Keratinocyte (primary cell): ENCODE data around the gene FEZF1. TPM values are rescaled to one million over a fixed set of nuclear protein-coding genes. Genes with fewer than 3 reads are reported as not detected.

ENCODE experiments used
- DNase-seq: peaks from one replicate; pipeline ENCODE4 v3.0.0-alpha.2; 2011; ENCODE audit warnings: low read depth, missing footprints, low spot score
- FAIRE-seq: peaks from 2 replicates; lab custom pipeline; 2011; peaks lifted over from hg19 to GRCh38; lab: Jason Lieb, UNC
- H2AFZ ChIP-seq: 2 replicates; pipeline ENCODE4 v1.6.0; 2012; ENCODE audit warnings: low read length, control low read depth, inconsistent platforms; ENCODE audit not compliant: control insufficient read depth
- H3K27ac ChIP-seq: 2 replicates; pipeline ENCODE4 v1.5.1; 2011; ENCODE audit warnings: low read length; ENCODE audit not compliant: control insufficient read depth, insufficient read depth
- H3K27me3 ChIP-seq: 3 replicates; pipeline ENCODE4 v1.6.0; 2011; ENCODE audit warnings: low read length; ENCODE audit not compliant: control insufficient read depth, insufficient read depth; ENCODE audit errors: extremely low read depth
- H3K36me3 ChIP-seq, 2 experiments: 2 replicates in 1 of 2; 3 replicates in 1 of 2; pipeline ENCODE4 v1.5.1; 2011; ENCODE audit warnings: low read length in 2 of 2, mild to moderate bottlenecking in 1 of 2; ENCODE audit not compliant: control insufficient read depth in 2 of 2, insufficient read depth in 2 of 2; ENCODE audit errors: extremely low read depth in 1 of 2
- H3K4me1 ChIP-seq: 3 replicates; pipeline ENCODE4 v1.5.1; 2011; ENCODE audit warnings: low read length; ENCODE audit not compliant: control insufficient read depth, insufficient read depth; ENCODE audit errors: extremely low read depth
- H3K4me2 ChIP-seq: 3 replicates; pipeline ENCODE4 v1.6.0; 2011; ENCODE audit warnings: low read depth, low read length; ENCODE audit not compliant: control insufficient read depth, insufficient read depth; ENCODE audit errors: extremely low read depth
- H3K4me3 ChIP-seq, 3 experiments: fragments of 200-600 bp in 1 of 3; sonication (generic) in 1 of 3; 2 replicates in 2 of 3; 3 replicates in 1 of 3; pipeline ENCODE4 v1.5.1; 2011 to 2016; ENCODE audit warnings: low read length in 3 of 3, mild to moderate bottlenecking in 3 of 3, control low read depth in 2 of 3, inconsistent platforms in 1 of 3, low read depth in 1 of 3, mixed read lengths in 1 of 3, mixed run types in 1 of 3, moderate library complexity in 1 of 3; ENCODE audit not compliant: control insufficient read depth in 2 of 3, insufficient read depth in 2 of 3; ENCODE audit errors: extremely low read depth in 1 of 3
- H3K79me2 ChIP-seq: 2 replicates; pipeline ENCODE4 v1.6.0; 2012; ENCODE audit warnings: low read length; ENCODE audit not compliant: control insufficient read depth, insufficient read depth
- H3K9ac ChIP-seq: 3 replicates; pipeline ENCODE4 v1.6.0; 2011; ENCODE audit warnings: low read length; ENCODE audit not compliant: control insufficient read depth, insufficient read depth; ENCODE audit errors: extremely low read depth
- H3K9me1 ChIP-seq: 3 replicates; pipeline ENCODE4 v1.6.0; 2011; ENCODE audit warnings: low read length; ENCODE audit not compliant: control insufficient read depth, insufficient read depth; ENCODE audit errors: extremely low read depth
- H3K9me3 ChIP-seq: 2 replicates; pipeline ENCODE4 v1.5.1; 2012; ENCODE audit warnings: low read depth, low read length; ENCODE audit not compliant: control insufficient read depth
- H4K20me1 ChIP-seq: 3 replicates; pipeline ENCODE4 v1.6.0; 2011; ENCODE audit warnings: low read length; ENCODE audit not compliant: control insufficient read depth, insufficient read depth; ENCODE audit errors: extremely low read depth
- CTCF ChIP-seq, 3 experiments: IDR thresholded peaks in 1 of 3; conservative IDR thresholded peaks in 1 of 3; optimal IDR thresholded peaks in 1 of 3; 2 replicates in 2 of 3; 3 replicates in 1 of 3; pipeline versions ENCODE3 to v1.5.1; 2011; ENCODE audit warnings: low read length in 3 of 3, mild to moderate bottlenecking in 3 of 3, moderate library complexity in 2 of 3, control low read depth in 1 of 3, inconsistent platforms in 1 of 3; ENCODE audit not compliant: insufficient read depth in 2 of 3; ENCODE audit errors: extremely low read depth in 1 of 3
- EZH2 ChIP-seq: IDR thresholded peaks from one replicate; pipeline ENCODE4 v1.6.1; 2012; ENCODE audit warnings: inconsistent platforms, mild to moderate bottlenecking, low read length, moderate library complexity
- dilution Hi-C: fragments of 300-500 bp; cut with MboI; formaldehyde crosslinking; loops from one replicate; pipeline ENCODE4 v1.7.0; 2020; ENCODE audit warnings: low sequenced_read_pairs; ENCODE audit not compliant: extremely low pct_ligation_motif_present
- polyA plus RNA-seq, 5 experiments: library from polyadenylated mRNA; depleted of rRNA in 3 of 5; stranded (reverse) in 3 of 5; stranded (forward) in 1 of 5; unstranded in 1 of 5; fragments of >200 nt; gene quantifications; 1 replicate in 1 of 5; 2 replicates in 3 of 5; 3 replicates in 1 of 5; pipeline versions ENCODE4 v1.2.1 to v1.2.3, GENCODE V29; 2011 to 2012; ENCODE audit warnings: missing spikeins in 2 of 5, low read depth in 1 of 5, low replicate concordance in 1 of 5

Gene FEZF1
- polyA plus RNA-seq, 1 donor (not counting 4 experiments of a cell fraction or from before 2014, with no cell fraction given) = not detected

DNA sequence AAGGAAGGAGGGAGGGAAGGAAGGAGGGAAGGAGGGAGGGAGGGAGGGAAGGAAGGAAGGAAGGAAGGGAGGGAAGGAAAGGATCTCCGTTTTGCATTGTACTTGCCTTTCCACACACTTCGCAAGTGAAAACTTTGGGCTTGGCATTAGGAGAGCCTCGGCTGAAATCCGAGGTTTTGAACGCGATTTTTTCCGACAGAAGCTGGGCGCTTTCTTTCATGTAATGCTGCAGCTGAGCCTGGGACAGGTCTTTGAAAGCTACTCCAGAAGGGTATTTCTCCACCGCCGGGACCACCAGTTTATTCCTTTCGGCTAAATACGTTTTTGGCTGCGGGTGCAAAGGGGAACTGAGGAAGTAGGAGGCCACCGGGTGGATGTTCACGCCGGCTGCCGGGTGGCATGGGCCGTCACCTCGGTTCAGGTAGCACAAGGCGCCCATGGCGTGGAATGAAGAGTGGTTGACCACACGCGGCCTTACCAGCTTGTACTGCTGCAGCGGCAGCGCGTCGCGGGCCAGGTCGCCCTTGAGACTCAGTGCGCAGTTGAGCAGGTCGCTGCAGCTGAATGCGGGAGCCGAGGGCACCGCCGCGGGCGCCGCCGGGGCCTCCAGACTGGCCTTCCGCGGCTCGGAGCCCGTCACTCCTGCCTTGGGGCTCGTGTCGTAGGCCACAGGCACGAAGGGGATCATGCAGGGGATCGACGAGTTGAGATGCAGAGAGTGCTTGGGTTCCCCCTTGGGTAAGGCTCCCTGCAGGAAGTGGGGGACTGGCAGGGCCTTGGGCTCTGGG lies 825 bp downstream of the FEZF1 start:
- Histone ChIP-seq H3K36me3 (no peaks in the 10 kb centered on the region), H4K20me1 (peaks cover 4% of the 10 kb centered on the region), H2AFZ (no peak overlapping the region), H3K27ac (no peak overlapping the region), H3K4me2 (no peak overlapping the region), H3K27me3 (peaks cover 92% of the 10 kb centered on the region), H3K9ac (no peak overlapping the region), H3K4me3 (no peak overlapping the region), H3K9me3 (peaks cover 6% of the 10 kb centered on the region), H3K79me2 (no peaks in the 10 kb centered on the region), H3K9me1 (no peaks in the 10 kb centered on the region), H3K4me1 (no peaks in the 10 kb centered on the region)
- no peak for DNase-seq
- no peak for FAIRE-seq
- TF ChIP-seq EZH2 (peak; percentile 83), CTCF (optimal IDR thresholded peaks at IDR 0.05 in 1 of 3, IDR thresholded peaks at IDR 0.05 in 1 of 3, conservative IDR thresholded peaks at IDR 0.05 in 1 of 3; ENCODE audit: extremely low read depth in 1 of 3, insufficient read depth in 2 of 3, low read length in 3 of 3) (no peak)
- dilution Hi-C loops = no loop called here

DNA sequence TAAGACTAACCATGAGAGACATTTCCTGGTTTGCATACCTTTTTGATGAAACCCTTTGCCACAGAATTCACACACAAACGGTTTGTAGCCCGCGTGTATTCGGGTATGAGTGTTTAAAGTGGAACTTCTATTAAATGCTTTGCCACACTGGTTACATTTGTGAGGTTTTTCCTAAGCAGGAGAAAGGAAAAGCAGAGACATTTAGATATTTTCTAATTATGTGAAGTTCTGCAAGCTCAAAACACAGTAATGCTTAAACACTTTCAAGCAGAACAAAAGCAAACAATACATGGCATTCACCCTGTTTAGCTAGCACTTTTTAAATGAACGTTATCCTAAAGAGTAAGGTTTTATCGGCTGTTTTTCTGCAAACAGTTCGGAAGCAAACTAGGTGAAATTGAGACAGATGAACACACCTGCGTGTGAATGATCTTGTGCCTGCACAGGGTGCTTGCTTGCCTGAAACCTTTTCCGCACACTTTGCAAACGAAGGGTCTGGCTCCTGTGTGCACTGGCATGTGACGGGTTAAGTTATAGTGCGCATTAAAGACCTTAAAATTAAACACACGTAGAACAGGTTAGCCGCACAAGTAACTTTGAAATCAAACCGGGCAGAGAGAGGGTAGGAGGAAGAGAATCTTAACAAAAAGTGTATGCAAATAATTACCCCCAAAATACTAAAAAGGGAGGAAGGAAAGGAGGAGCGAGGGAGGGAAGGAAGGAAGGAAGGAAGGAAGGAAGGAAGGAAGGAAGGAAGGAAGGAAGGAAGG lies 1.6 kb downstream of the FEZF1 start:
- TF ChIP-seq CTCF (optimal IDR thresholded peaks at IDR 0.05 in 1 of 3, IDR thresholded peaks at IDR 0.05 in 1 of 3, conservative IDR thresholded peaks at IDR 0.05 in 1 of 3; ENCODE audit: extremely low read depth in 1 of 3, insufficient read depth in 2 of 3, low read length in 3 of 3) = no peak
- peak; percentile 62 for TF ChIP-seq EZH2
- H3K4me2 ChIP-seq = no peak overlapping the region
- no peak overlapping the region for H3K9ac ChIP-seq
- dilution Hi-C loops = no loop called here
- peaks cover 4% of the 10 kb centered on the region for H4K20me1 ChIP-seq
- DNase-seq = no peak
- no peaks in the 10 kb centered on the region for H3K9me1 ChIP-seq
- H3K79me2 ChIP-seq = no peaks in the 10 kb centered on the region
- no peak overlapping the region for H2AFZ ChIP-seq
- no peak overlapping the region for H3K4me3 ChIP-seq
- H3K9me3 ChIP-seq = peaks cover 6% of the 10 kb centered on the region
- no peaks in the 10 kb centered on the region for H3K4me1 ChIP-seq
- H3K36me3 ChIP-seq = no peaks in the 10 kb centered on the region
- H3K27me3 ChIP-seq = peaks cover 88% of the 10 kb centered on the region
- no peak for FAIRE-seq
- no peak overlapping the region for H3K27ac ChIP-seq
